GM19438 (cell line): ENCODE results near the gene RBMS3.
"Not testable (repeated sequence)": the region's sequence is repeated elsewhere in the genome, so short reads cannot be mapped to it uniquely, and the experiment has no call there.

Experiments
- ATAC-seq: cut with Tn5 transposase; IDR thresholded peaks from one replicate; pipeline ENCODE4 v1.9.1; 2021; ENCODE audit warnings: low read depth; ENCODE audit not compliant: unreplicated experiment

RBMS3 gene

GRCh38 chr3:29307295-29307694 lies 26.4 kb downstream of the RBMS3 start:
- no peak for ATAC-seq

- no peak for ATAC-seq
Measured at GRCh38 chr3:29310865-29311264, 30.0 kb downstream of the RBMS3 start.

- ATAC-seq = no peak
Measured at GRCh38 chr3:29311795-29312194, 30.9 kb downstream of the RBMS3 start.

DNA sequence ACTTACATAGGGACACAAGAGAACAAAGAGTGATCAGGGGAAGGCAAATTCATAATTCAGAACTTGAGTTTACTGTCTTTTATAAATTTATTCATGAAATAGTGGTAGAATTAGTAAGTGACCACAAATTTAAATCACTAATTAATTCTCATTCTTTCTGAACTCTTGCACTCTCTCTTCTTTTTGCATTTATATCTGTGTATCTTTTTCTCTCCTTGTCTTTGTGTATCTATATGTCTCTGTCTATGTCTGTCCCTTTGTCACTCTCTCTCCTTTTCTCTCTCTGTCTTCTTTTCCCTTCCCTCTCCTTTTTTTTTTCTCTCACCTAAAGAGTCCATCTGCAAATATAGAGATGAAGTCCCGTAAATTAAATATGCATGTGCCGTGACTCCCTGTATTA lies 31.5 kb downstream of the RBMS3 start:
- ATAC-seq = no peak

GRCh38 chr3:29312960-29313452 lies 32.1 kb downstream of the RBMS3 start:
- ATAC-seq = no peak

DNA sequence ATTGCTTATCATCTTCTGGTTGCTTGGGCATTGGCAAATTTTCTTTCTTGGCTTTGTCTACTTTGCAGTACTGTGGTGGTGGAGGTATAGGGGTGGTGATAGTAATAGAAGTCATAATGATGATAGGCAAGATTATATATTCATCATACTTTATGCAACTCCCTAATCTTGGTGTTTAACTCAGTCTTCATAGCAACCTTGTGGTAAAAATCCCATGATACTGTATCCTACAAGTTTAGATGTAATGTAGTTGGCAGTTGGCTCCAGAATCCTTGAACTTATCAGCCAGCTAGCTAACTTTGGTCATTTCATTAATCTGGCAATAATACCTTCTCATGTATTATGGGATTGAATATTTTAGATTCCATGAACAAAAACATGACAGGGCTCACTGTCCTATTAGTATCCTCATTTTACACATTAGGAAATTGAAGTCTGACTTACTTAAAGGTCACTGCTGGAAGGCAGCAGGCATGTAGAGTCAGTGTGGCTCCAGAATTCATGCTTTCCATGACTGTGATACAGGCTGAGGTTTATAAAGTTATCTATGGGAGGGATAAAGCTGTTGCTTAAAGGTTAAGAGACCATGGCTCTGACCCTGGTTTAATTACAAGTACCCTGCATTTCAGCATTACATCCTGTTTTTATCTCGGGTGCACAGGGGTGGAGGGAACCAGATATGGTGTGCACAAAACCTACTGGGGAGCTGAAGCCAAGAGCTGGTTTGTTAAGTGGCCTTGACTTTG lies 33.3 kb downstream of the RBMS3 start:
- no peak for ATAC-seq

DNA sequence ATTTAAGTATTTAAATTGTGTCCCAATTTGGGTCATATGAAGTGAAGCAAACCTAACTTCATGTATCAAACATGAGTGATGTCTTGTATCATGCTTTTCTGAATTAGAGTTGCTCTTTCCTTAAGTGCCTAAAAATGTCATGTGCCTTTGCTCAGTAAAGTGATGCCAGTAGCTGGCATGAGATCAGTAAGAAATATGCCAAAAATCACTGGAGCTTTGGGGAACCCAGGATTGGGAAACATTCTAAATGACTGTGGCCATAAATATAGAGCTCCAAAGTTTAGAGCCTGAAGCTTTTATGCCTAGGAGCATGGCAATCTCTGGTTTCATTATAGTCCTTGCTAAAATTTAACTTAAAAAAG lies 33.8 kb downstream of the RBMS3 start:
- ATAC-seq = no peak

DNA sequence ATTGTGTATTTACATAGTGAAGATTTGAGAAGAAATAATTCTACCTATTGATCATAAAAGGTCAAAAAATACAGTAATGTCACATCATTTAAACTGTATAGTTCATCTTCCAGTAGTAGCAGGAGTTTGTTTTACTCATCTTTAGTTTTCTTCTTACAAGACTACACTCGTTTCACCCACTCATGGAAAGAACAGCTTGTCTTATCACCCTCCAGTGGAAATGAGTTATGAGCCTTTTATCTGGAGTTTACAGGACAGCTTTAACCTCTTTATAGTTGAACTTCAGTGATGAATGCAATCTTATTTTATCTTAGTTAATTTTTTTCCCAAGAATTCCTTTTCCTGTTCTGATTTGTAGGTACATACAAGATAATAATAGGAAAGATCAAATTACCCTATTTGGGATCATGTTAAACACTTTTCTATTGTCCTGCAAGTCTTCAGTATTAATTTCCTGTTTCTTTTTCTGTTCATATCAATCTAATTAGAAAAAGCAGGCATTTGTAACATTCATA lies 36.8 kb downstream of the RBMS3 start:
- ATAC-seq = no peak

DNA sequence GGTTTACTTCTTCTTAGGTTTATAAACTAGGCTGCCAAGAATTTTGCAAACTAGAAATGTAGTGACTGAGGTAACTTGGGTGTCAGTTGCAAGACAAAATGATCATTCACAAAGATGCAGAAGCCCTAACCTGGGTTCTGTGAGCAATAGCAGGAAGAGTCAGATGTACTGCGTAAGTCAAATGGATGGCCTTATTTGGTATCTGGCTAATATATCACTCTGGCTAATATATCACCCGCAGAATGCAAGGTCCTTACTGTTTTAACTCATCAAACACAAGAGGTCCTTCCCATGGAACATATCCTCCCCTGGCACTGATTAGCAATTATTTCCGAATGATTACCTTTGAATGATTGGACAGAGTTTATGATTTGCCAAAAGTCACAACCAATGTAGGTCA lies 37.4 kb downstream of the RBMS3 start:
- no peak for ATAC-seq

DNA sequence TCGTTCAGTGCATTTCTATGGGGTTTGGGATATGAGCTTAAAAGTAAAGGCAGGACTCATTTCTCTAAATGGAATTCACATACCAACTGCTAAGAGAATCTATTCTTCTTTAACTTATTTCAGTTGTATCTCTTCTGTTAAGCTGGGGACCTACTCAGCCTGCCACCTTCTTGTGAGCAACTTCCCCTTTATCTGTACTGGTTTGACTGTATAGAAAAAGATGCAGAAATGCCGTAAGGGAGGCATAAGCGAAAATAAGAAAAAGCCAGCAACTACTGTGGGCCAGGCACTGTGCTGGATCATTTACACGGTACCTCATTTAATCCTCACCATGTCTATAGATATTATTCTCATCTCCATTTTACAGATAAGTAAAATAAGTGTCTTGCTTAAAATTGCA lies 38.4 kb downstream of the RBMS3 start:
- peak; percentile 57 for ATAC-seq

DNA sequence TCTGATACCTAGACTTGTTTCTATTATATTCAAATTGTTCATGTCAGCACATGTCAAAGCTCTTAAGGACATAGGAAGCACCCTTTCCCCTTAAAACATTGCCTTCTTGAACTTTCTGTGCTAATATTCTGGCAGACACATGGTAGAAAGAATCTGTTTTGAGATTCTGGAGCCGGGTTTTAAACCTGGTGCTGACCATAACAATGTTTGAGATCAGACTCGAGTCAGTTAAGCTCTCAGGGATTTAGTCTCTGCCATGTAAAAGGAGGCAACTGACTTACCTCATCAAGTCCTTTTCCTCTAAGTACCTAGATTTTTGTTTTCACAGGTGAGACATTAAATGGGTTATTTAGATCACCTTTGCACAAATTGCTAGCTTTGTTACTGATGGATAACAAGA lies 38.9 kb downstream of the RBMS3 start:
- ATAC-seq = no peak

GRCh38 chr3:29322586-29322985 lies 41.7 kb downstream of the RBMS3 start:
- ATAC-seq = no peak

DNA sequence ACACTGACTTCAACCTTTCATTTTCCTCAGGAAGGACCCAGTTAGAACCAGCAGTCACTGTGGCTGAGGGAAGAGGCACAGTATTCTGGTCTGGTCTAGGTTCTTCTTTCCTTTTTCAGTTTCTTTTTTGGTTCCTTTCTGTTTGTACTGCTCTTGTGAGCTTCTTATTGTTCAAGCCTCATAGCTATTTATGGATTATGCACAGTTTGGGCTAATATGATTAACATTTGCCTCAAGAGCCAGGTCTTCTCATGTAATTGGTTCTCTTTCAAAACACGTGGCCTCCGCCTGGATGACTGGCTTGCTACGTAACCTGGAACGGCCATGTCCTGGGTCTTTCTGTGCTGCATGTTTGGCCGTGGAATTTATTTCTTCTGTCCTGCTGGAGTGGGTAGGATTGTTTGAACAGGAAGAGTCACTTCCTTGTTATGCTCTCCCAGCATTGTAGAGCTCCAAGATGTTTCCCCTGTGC lies 43.3 kb downstream of the RBMS3 start:
- ATAC-seq = peak; percentile 98

GRCh38 chr3:29326540-29326939 lies 45.7 kb downstream of the RBMS3 start:
- not testable (repeated sequence) for ATAC-seq

DNA sequence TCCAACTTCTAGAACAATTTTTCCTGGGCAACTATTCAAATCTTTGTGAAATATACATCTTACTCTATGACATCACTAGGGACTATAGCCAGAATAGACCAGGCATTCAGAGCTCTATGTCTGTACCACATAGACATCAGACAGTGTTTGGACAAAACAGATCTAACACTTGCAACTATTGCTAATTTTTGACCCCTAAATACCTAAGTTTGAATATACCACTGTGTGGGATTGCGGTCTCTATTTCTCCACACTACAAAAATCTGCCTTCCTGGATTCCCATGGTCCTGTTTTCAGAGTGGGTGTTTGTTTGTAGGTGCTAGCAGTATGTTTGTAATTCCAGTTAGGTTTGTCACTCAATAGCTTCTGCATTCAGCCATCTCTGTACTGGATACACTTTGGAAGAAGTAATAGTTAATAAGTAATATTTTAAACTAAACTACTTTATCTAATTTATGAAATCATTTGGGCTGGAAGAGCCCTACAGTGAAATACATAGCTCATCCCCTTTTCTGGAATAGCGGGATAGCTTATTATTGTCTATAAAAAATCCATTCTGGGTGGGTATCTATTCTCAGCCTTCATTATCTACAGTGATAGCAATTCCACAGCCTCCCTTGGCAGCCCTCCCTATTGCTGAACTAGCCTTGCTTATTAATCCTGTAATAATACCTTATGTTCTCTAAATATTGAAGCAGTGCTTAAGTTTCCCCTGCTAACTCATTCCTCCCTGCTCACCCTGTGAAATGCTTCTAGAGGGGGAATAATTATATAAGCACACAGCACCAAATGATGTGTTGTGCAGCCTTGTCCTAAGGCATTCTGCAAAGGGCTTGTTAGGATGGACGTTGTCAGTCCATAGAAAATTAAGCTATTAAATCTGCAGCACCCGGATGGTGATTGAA lies 49.4 kb downstream of the RBMS3 start:
- ATAC-seq = no peak

GRCh38 chr3:29331035-29331434 lies 50.2 kb downstream of the RBMS3 start:
- ATAC-seq = no peak

- no peak for ATAC-seq
Measured at GRCh38 chr3:29331456-29332194, 50.8 kb downstream of the RBMS3 start.

DNA sequence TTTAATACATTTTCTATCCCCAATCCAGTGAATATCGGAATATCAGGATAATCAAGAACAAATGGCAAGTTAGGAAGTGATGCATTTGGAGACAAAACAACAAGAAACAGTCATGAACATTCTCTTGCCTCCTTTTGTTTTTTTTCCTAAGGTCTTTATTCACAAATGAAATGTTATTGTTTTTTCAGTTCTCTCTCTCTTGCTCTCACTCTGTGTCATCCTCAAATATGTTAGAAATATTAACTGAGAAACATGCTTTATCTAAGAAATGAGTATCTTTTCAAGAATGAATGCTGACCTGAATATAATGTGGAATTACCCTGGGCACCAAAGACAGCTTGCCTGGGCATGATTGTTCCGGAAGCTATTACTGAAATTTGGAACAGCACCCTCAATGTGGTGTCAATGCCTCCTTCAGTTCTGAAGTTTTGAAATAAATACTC lies 51.3 kb downstream of the RBMS3 start:
- no peak for ATAC-seq

DNA sequence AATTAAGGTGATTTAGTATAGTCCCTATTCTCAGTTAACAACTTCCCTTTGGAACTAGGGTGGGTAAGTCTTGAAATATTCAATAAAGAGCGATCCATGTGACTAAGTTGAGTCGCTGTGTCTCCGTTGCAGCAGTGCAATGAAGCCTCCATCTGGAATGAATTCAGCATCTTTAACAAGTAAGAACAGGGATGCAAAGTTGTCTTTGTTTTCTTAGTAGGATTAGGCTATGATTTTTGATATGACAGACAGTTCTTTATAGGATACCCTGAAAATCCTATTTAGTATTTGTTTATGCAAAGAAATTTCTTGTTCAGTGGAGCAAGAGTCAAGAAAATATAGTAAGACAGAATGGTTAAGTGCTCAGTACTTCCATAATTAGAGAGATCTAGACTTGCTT lies 52.7 kb downstream of the RBMS3 start:
- no peak for ATAC-seq

DNA sequence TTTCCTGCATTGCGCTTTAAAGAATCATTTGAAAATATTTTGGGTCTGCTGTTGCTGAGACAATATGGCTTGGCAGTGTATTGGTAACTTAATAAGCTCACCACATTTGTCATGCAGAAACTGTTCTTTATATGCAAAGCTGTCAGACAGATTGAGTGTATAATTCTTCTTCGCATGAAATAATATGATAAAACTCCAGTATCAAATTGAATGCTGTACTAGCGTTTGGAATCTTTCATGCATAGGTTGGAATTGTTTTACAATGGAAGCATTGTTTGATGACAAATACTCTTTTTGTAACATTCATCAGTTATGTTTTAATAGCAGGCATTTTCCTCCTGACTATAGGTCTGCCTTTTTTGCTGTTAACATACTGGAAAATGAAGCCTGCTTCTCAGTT lies 53.8 kb downstream of the RBMS3 start:
- ATAC-seq = no peak

DNA sequence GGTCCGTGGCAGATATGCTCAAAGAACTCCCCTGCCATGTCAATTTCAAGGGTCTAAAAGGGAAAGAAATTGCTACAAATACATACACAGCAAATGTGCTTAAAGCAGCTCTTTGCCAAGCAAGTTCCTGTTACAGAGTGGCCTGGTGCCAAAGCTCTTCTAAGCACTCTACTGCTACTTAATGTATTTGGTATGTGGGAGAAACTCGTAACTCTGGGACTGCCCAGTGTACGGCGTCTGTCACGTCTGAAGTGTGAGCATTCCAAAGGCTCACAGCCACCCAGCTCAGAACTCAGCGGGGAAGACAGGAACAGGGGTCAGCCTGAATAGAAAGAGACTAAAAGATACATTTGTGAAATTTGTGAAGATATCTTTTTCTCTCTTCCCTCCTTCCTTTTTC lies 54.6 kb downstream of the RBMS3 start:
- no peak for ATAC-seq
